Measurements from ENCODE around the gene LBX2.

LBX2 gene

GRCh38 chr2:74499267-74499939 is at the start of gene LBX2:
TSS of gene LBX2 (minus strand) at chr2:74499603. CDS start at chr2:74499537, 66 bp downstream.
- DNase-seq = no peak

- DNase-seq = peak; percentile 30
Measured at GRCh38 chr2:74548285-74548899, 49.0 kb upstream of the LBX2 start.

- DNase-seq = no peak
Measured at GRCh38 chr2:74546004-74546403, 46.6 kb upstream of the LBX2 start.

GRCh38 chr2:74544634-74545033 is 45.2 kb upstream of the LBX2 start:
- DNase-seq = no peak

- no peak for DNase-seq
Measured at GRCh38 chr2:74542978-74543377, 43.6 kb upstream of the LBX2 start.

- DNase-seq = no peak
Measured at GRCh38 chr2:74540291-74540690, 40.9 kb upstream of the LBX2 start.

- DNase-seq = no peak
Measured at GRCh38 chr2:74538881-74539339, 39.5 kb upstream of the LBX2 start.

GRCh38 chr2:74537140-74537539 is 37.7 kb upstream of the LBX2 start:
- no peak for DNase-seq

GRCh38 chr2:74536166-74536950 is 37.0 kb upstream of the LBX2 start:
- DNase-seq = no peak

GRCh38 chr2:74535440-74535965 is 36.1 kb upstream of the LBX2 start:
- no peak for DNase-seq

GRCh38 chr2:74534411-74534810 is 35.0 kb upstream of the LBX2 start:
- DNase-seq = no peak

GRCh38 chr2:74533464-74533863 is 34.1 kb upstream of the LBX2 start:
- no peak for DNase-seq

GRCh38 chr2:74532222-74532621 is 32.8 kb upstream of the LBX2 start:
- DNase-seq = no peak

GRCh38 chr2:74531666-74532065 is 32.3 kb upstream of the LBX2 start:
- DNase-seq = no peak

- no peak for DNase-seq
Measured at GRCh38 chr2:74530239-74531187, 31.1 kb upstream of the LBX2 start.

- DNase-seq = peak; percentile 91
Measured at GRCh38 chr2:74529357-74530238, 30.2 kb upstream of the LBX2 start, which contains the start of the genes AUP1 and HTRA2. TSS of gene AUP1 (minus strand) at chr2:74529706. CDS start at chr2:74529629, 77 bp downstream. TSS of gene HTRA2 (plus strand) at chr2:74529933. CDS start at chr2:74530007, 74 bp downstream.

GRCh38 chr2:74528600-74529356 is 29.4 kb upstream of the LBX2 start:
- no peak for DNase-seq

GRCh38 chr2:74527741-74528140 is 28.3 kb upstream of the LBX2 start:
- no peak for DNase-seq

GRCh38 chr2:74526649-74527230 is 27.3 kb upstream of the LBX2 start:
- DNase-seq = no peak
